Coronary artery (tissue), 2 donors: ENCODE results near the gene GFI1.

ENCODE experiments used
- DNase-seq: peaks from one replicate; pipeline ENCODE4 v3.0.0-alpha.2; 2017; ENCODE audit warnings: low spot score
- H3K27ac ChIP-seq, 2 donors: fragments of 200-600 bp; sonication (generic); one replicate each; pipeline ENCODE4 v1.5.1; 2016 to 2019
- H3K4me3 ChIP-seq: fragments of 200-600 bp; sonication (generic); 2 replicates; pipeline ENCODE4 v1.5.1; 2016; ENCODE audit warnings: mild to moderate bottlenecking, moderate library complexity
- CTCF ChIP-seq: fragments of 200-600 bp; sonication (generic); IDR thresholded peaks from one replicate; pipeline ENCODE4 v1.5.1; 2019; ENCODE audit warnings: antibody characterized with exemption

Gene GFI1

DNA sequence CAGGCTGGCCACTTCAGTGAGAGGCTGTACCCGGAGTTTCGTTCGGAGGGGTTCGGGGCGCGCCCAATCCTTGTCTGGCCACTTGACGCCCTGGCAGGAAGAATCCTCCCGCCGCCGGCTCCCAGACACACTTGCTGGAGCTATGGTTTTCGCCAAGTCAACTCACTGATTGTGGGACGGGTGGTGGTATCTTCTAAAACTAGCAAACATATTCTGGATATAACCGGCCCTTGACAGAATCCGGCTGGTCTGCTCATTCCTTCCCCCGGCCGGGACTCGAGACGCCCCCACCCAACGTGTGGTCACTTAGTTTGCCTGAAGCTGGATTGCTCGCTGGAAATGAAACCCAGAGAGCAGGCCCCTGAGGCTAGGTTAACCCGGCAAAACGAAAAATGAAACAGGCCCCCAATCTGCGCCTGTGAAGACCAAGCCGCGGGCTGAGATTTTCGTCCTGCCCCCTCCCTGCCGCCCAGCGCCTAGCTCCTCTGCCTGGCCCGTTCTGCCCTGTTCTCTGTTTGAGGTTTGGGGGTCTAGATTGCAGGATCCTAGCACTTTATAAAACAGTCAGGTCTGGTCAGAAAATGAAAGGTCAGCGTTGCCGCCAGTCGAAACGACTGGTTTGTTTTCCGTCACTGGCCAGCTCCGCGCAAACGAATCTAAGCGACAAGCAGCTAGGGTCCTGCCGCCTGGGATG lies 4.6 kb downstream of the GFI1 start:
- Histone ChIP-seq H3K4me3 (peak overlapping the region; percentile 72), H3K27ac (no peak overlapping the region)
- no peak for TF ChIP-seq CTCF
- no peak for DNase-seq

- DNase-seq = no peak
- Histone ChIP-seq H3K27ac (no peak overlapping the region), H3K4me3 (peak overlapping the region; percentile 72)
- no peak for TF ChIP-seq CTCF
These were observed 5.2 kb downstream of the GFI1 start for GRCh38 chr1:92481599-92481925.

DNA sequence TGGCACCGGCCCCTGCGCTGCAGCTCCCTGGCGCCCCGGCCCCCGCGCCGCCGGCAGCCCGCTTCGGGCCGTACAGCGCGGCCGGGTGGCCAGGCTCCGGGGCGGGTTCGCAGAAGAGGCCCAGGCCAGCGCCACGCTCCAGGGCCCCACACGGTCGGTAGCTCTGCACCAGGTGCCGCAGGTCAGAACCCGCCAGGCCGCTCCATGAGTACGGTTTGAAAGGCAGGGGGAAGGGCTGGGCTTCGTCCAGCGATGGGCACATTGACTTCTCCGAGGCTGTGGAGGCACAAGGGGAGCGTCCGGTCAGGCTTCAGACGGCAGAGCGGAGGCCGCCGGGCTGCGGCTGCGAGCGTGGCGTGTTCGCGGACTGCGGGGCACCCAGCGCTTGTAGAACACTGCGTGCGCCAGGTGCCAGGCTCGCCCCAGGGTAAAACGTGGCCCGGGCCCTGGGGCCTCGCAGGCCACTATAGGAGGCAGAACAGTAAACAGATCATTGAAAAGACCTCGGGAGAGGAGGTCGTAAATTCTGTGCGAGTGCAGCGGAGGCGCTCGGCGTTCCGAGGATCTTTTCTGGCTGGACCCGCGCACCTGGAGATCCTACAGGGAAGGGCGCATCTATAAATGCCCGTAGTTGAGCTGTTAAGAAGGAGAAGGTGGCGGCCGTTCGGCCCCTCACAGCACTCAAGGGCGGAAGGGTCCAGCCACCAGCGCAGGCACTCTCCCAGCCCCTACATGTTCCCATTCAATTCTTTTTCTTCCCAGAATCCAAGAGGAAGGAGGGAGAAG lies 5.7 kb downstream of the GFI1 start:
- TF ChIP-seq CTCF = no peak
- no peak overlapping the region for H3K27ac ChIP-seq
- DNase-seq = no peak
- H3K4me3 ChIP-seq = peak overlapping the region; percentile 72

- H3K4me3 ChIP-seq = peak overlapping the region; percentile 72
- DNase-seq = no peak
- no peak for TF ChIP-seq CTCF
These were observed 6.4 kb downstream of the GFI1 start for GRCh38 chr1:92480200-92480812.

DNA sequence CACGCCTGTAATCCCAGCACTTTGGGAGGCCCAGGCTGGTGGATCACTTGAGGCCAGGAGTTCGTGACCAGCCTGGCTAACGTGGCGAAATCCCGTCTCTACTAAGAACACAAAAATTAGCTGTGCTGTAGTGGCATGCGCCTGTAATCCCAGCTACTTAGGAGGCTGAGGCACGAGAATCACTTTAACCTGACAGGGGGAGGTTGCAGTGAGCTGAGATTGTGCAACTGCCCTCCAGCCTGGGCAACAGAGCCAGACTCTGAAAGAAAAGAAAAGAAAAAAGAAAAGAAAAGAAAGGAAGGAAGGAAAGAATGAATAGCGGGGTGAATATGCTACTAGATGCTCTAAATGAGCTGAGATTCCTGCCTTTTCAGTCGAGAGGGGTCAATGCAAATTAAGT lies 7.1 kb downstream of the GFI1 start:
- no peak overlapping the region for H3K4me3 ChIP-seq
- no peak for TF ChIP-seq CTCF
- no peak for DNase-seq
- no peak overlapping the region for H3K27ac ChIP-seq

More at GRCh38 chr1:92480200-92480812, 6.4 kb downstream of the GFI1 start:
- no peak overlapping the region for H3K27ac ChIP-seq

DNA sequence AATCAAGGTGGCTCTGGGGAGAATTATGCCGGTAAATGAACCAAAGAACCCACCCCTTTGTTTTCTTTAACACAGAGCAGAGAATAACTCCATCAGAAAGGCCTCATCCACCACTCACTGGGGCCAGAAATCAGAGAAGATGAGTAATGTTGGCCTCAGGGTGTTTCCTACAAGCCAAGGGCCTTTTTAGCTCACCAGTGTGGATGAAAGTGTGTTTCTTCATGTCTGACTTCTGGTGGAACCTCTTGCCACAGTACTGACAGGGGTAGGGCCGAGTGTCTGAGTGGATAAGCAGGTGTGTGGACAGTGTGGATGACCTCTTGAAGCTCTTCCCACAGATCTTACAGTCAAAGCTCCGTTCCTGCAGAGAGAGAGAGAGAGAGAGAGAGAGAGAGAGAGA lies 8.3 kb downstream of the GFI1 start:
- no peak for TF ChIP-seq CTCF
- no peak for DNase-seq
- Histone ChIP-seq H3K27ac (no peak overlapping the region), H3K4me3 (no peak overlapping the region)
